Measurements from ENCODE around the gene TM9SF3.

The TM9SF3 gene

DNA sequence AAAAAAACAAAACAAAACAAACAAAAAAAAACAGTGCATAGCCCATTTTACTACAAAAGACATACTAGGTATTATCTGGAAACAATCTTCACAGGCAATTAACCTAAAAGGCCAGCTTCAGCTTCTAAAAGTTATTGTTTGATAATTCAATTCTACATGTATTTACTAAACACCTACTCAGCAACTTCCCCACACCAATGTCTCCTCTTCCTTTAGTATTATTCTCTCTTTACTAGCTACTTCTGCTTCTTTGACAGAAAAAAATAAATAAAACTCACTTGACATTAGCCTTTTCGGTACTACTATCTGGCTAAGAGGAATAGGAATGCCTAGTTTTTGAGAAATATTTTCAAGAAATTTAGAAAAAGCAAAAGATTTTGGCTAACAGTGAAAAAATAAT, 2.8 kb downstream of the TM9SF3 start:
- Histone ChIP-seq H3K27me3 (ENCODE audit: low read length) (no peaks in the 10 kb centered on the region), H3K79me2 (ENCODE audit: insufficient read depth, low read length) (peaks cover 76% of the 10 kb centered on the region), H2AFZ (ENCODE audit: low read depth, low read length, severe bottlenecking) (no peak overlapping the region), H4K20me1 (ENCODE audit: low read depth, low read length) (peaks cover 21% of the 10 kb centered on the region), H3K9me3 (ENCODE audit: insufficient read depth, low read length) (no peaks in the 10 kb centered on the region), H3K4me2 (ENCODE audit: low read depth, low read length, poor library complexity, severe bottlenecking) (peak overlapping the region; percentile 99), H3K9ac (ENCODE audit: low read length) (no peak overlapping the region), H3K4me3 (ENCODE audit: insufficient read depth, low read length, poor library complexity, severe bottlenecking) (no peak overlapping the region), H3F3A (ENCODE audit: insufficient read depth) (peaks cover 29% of the 10 kb centered on the region), H3K36me3 (ENCODE audit: low read length) (no peaks in the 10 kb centered on the region), H3K9me2 (replicated peaks; ENCODE audit: insufficient read depth, low read length) (no peaks in the 10 kb centered on the region), H3K27ac (ENCODE audit: low read depth, low read length) (no peak overlapping the region; the same call in 1 of the 2 replicates)
- TF ChIP-seq EZH2phosphoT487 (conservative IDR thresholded peaks at IDR 0.05; ENCODE audit: low read length) = no peak
- TF ChIP-seq, protein P1, sequence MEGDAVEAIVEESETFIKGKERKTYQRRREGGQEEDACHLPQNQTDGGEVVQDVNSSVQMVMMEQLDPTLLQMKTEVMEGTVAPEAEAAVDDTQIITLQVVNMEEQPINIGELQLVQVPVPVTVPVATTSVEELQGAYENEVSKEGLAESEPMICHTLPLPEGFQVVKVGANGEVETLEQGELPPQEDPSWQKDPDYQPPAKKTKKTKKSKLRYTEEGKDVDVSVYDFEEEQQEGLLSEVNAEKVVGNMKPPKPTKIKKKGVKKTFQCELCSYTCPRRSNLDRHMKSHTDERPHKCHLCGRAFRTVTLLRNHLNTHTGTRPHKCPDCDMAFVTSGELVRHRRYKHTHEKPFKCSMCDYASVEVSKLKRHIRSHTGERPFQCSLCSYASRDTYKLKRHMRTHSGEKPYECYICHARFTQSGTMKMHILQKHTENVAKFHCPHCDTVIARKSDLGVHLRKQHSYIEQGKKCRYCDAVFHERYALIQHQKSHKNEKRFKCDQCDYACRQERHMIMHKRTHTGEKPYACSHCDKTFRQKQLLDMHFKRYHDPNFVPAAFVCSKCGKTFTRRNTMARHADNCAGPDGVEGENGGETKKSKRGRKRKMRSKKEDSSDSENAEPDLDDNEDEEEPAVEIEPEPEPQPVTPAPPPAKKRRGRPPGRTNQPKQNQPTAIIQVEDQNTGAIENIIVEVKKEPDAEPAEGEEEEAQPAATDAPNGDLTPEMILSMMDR (IDR thresholded peaks at IDR 0.05; ENCODE audit: insufficient read depth, low read length, poor library complexity, severe bottlenecking) = no peak

DNA sequence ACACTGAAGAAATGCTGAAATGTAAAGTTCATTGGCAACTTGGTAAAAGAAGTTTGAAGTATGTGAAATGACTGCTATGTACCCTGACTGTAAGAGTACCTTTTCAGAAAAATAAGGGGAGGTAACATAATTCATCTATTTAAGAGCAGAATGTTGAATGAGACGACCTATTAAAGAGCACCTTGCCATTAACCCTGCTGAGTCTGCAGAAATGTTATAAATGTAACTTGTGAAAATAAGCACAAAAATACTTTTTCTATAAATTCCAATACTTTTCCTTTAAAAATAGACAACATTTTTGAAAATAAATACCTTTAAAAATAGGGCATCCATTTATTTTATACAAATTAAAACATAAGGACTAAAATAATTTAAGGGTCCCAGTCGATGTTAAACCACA, 7.7 kb downstream of the TM9SF3 start:
- Histone ChIP-seq H3K36me3 (ENCODE audit: low read length) (peaks cover 12% of the 10 kb centered on the region; the same call in 1 of the 2 replicates), H4K20me1 (ENCODE audit: low read depth, low read length) (peaks cover 29% of the 10 kb centered on the region), H2AFZ (ENCODE audit: low read depth, low read length, severe bottlenecking) (no peak overlapping the region)

GRCh38 chr10:96578633-96579032, 8.2 kb downstream of the TM9SF3 start:
- TF ChIP-seq, protein P1 (IDR thresholded peaks at IDR 0.05; ENCODE audit: insufficient read depth, low read length, poor library complexity, severe bottlenecking) = no peak
- no peak for TF ChIP-seq EZH2phosphoT487 (conservative IDR thresholded peaks at IDR 0.05; ENCODE audit: low read length)
- Histone ChIP-seq H3F3A (ENCODE audit: insufficient read depth) (peaks cover 16% of the 10 kb centered on the region), H2AFZ (ENCODE audit: low read depth, low read length, severe bottlenecking) (no peak overlapping the region), H3K9ac (ENCODE audit: low read length) (no peak overlapping the region), H3K27ac (ENCODE audit: low read depth, low read length) (no peak overlapping the region), H3K4me3 (ENCODE audit: insufficient read depth, low read length, poor library complexity, severe bottlenecking) (no peak overlapping the region), H3K9me2 (replicated peaks; ENCODE audit: insufficient read depth, low read length) (no peaks in the 10 kb centered on the region), H3K79me2 (ENCODE audit: insufficient read depth, low read length) (peaks cover 98% of the 10 kb centered on the region), H3K4me2 (ENCODE audit: low read depth, low read length, poor library complexity, severe bottlenecking) (no peak overlapping the region), H3K36me3 (ENCODE audit: low read length) (peaks cover 12% of the 10 kb centered on the region; the same call in 1 of the 2 replicates), H3K9me3 (ENCODE audit: insufficient read depth, low read length) (no peaks in the 10 kb centered on the region), H4K20me1 (ENCODE audit: low read depth, low read length) (peaks cover 29% of the 10 kb centered on the region), H3K27me3 (ENCODE audit: low read length) (no peaks in the 10 kb centered on the region)

More for the DNA sequence above, 7.7 kb downstream of the TM9SF3 start:
- H3K4me3 ChIP-seq (ENCODE audit: insufficient read depth, low read length, poor library complexity, severe bottlenecking) = no peak overlapping the region
- no peak overlapping the region for H3K27ac ChIP-seq (ENCODE audit: low read depth, low read length)
- TF ChIP-seq EZH2phosphoT487 (conservative IDR thresholded peaks at IDR 0.05; ENCODE audit: low read length) = no peak
- TF ChIP-seq, protein P1 (IDR thresholded peaks at IDR 0.05; ENCODE audit: insufficient read depth, low read length, poor library complexity, severe bottlenecking) = no peak
- peaks cover 16% of the 10 kb centered on the region for H3F3A ChIP-seq (ENCODE audit: insufficient read depth)
- H3K4me2 ChIP-seq (ENCODE audit: low read depth, low read length, poor library complexity, severe bottlenecking) = no peak overlapping the region
- no peaks in the 10 kb centered on the region for H3K9me3 ChIP-seq (ENCODE audit: insufficient read depth, low read length)
- H3K9ac ChIP-seq (ENCODE audit: low read length) = no peak overlapping the region
- no peaks in the 10 kb centered on the region for H3K9me2 ChIP-seq (replicated peaks; ENCODE audit: insufficient read depth, low read length)
- no peaks in the 10 kb centered on the region for H3K27me3 ChIP-seq (ENCODE audit: low read length)
- peaks cover 100% of the 10 kb centered on the region for H3K79me2 ChIP-seq (ENCODE audit: insufficient read depth, low read length)
